ENCODE measurements around the gene CEMIP.

Gene CEMIP

GRCh38 chr15:80830677-80831076, 51.5 kb downstream of the CEMIP start:
- DNase-seq = no peak

GRCh38 chr15:80831192-80831591, 52.0 kb downstream of the CEMIP start:
- DNase-seq = no peak

GRCh38 chr15:80831606-80832224, 52.5 kb downstream of the CEMIP start:
- DNase-seq = no peak

GRCh38 chr15:80832686-80833085, 53.5 kb downstream of the CEMIP start:
- no peak for DNase-seq

- DNase-seq = no peak
Observed at GRCh38 chr15:80834402-80834801, 55.2 kb downstream of the CEMIP start.

GRCh38 chr15:80834906-80835305, 55.7 kb downstream of the CEMIP start:
- DNase-seq = no peak

GRCh38 chr15:80835336-80835735, 56.2 kb downstream of the CEMIP start:
- no peak for DNase-seq

- DNase-seq = no peak
Observed at GRCh38 chr15:80836223-80836622, 57.1 kb downstream of the CEMIP start.

GRCh38 chr15:80837006-80837405, 57.8 kb downstream of the CEMIP start:
- DNase-seq = peak; percentile 23

GRCh38 chr15:80838012-80838411, 58.8 kb downstream of the CEMIP start:
- DNase-seq = no peak

GRCh38 chr15:80838666-80839065, 59.5 kb downstream of the CEMIP start:
- no peak for DNase-seq

- DNase-seq = no peak
Observed at GRCh38 chr15:80839764-80840130, 60.6 kb downstream of the CEMIP start.

GRCh38 chr15:80840182-80841130, 61.3 kb downstream of the CEMIP start:
- no peak for DNase-seq

GRCh38 chr15:80841541-80841940, 62.4 kb downstream of the CEMIP start:
- DNase-seq = no peak

GRCh38 chr15:80844011-80844732, 65.0 kb downstream of the CEMIP start:
- peak; percentile 71 for DNase-seq

GRCh38 chr15:80846031-80846815, 67.1 kb downstream of the CEMIP start:
- DNase-seq = peak; percentile 50

GRCh38 chr15:80849308-80849707, 70.1 kb downstream of the CEMIP start:
- DNase-seq = peak; percentile 82

- no peak for DNase-seq
Observed at GRCh38 chr15:80850941-80851451, 71.8 kb downstream of the CEMIP start.

- DNase-seq = no peak
Observed at GRCh38 chr15:80852676-80853075, 73.5 kb downstream of the CEMIP start.

GRCh38 chr15:80854104-80854503, 74.9 kb downstream of the CEMIP start:
- DNase-seq = no peak

- DNase-seq = no peak
Observed at GRCh38 chr15:80855206-80855605, 76.0 kb downstream of the CEMIP start.

- peak; percentile 28 for DNase-seq
Observed at GRCh38 chr15:80856400-80856799, 77.2 kb downstream of the CEMIP start.

Data from fibroblast of skin of right biceps (primary cell).